ENCODE results near the gene CMTM1.
A peak's percentile ranks its signal among the peaks of the same experiment; 100 is the strongest.

The CMTM1 gene

GRCh38 chr16:66551348-66551759 lies 14.9 kb upstream of the CMTM1 start:
- H3K27ac ChIP-seq (ENCODE audit: low read depth, low read length): peak overlapping the region; percentile 63
- H2AFZ ChIP-seq (ENCODE audit: low read length, unreplicated experiment): no peak overlapping the region
- peak overlapping the region; percentile 93 for H3K4me3 ChIP-seq (ENCODE audit: low read depth, low read length)
- H3K4me1 ChIP-seq (ENCODE audit: control insufficient read depth, insufficient read depth, low read length, unreplicated experiment): peaks cover 40% of the 10 kb centered on the region
- H3K36me3 ChIP-seq (ENCODE audit: insufficient read depth, low read length): no peaks in the 10 kb centered on the region
- no peaks in the 10 kb centered on the region for H3K27me3 ChIP-seq (ENCODE audit: insufficient read depth, low read length)
- H3K79me2 ChIP-seq (ENCODE audit: control insufficient read depth, insufficient read depth, low read length, unreplicated experiment): peaks cover 48% of the 10 kb centered on the region

GRCh38 chr16:66551788-66552285 lies 14.4 kb upstream of the CMTM1 start:
- Histone ChIP-seq H3K36me3 (ENCODE audit: insufficient read depth, low read length) (no peaks in the 10 kb centered on the region), H3K79me2 (ENCODE audit: control insufficient read depth, insufficient read depth, low read length, unreplicated experiment) (peaks cover 53% of the 10 kb centered on the region), H3K27ac (ENCODE audit: low read depth, low read length) (peak overlapping the region; percentile 63), H3K27me3 (ENCODE audit: insufficient read depth, low read length) (no peaks in the 10 kb centered on the region), H3K4me1 (ENCODE audit: control insufficient read depth, insufficient read depth, low read length, unreplicated experiment) (peaks cover 40% of the 10 kb centered on the region), H3K4me3 (ENCODE audit: low read depth, low read length) (peak overlapping the region; percentile 93), H2AFZ (ENCODE audit: low read length, unreplicated experiment) (peak overlapping the region; percentile 92)

- Histone ChIP-seq H3K27me3 (ENCODE audit: insufficient read depth, low read length) (no peaks in the 10 kb centered on the region), H3K79me2 (ENCODE audit: control insufficient read depth, insufficient read depth, low read length, unreplicated experiment) (peaks cover 58% of the 10 kb centered on the region), H2AFZ (ENCODE audit: low read length, unreplicated experiment) (peak within 1 kb of the TSS; percentile 92), H3K4me1 (ENCODE audit: control insufficient read depth, insufficient read depth, low read length, unreplicated experiment) (peaks cover 40% of the 10 kb centered on the region), H3K36me3 (ENCODE audit: insufficient read depth, low read length) (no peaks in the 10 kb centered on the region), H3K4me3 (ENCODE audit: low read depth, low read length) (peak within 1 kb of the TSS; percentile 93), H3K27ac (ENCODE audit: low read depth, low read length) (peak within 1 kb of the TSS; percentile 63)
Measured at GRCh38 chr16:66552286-66553177, 13.7 kb upstream of the CMTM1 start, which contains the start of gene CKLF. Gene CKLF, plus strand, starts transcription at chr16:66552576. Its CDS starts 140 bp downstream, at chr16:66552716.

GRCh38 chr16:66553223-66553622 lies 13.0 kb upstream of the CMTM1 start:
- Histone ChIP-seq H2AFZ (ENCODE audit: low read length, unreplicated experiment) (no peak overlapping the region), H3K27me3 (ENCODE audit: insufficient read depth, low read length) (no peaks in the 10 kb centered on the region), H3K79me2 (ENCODE audit: control insufficient read depth, insufficient read depth, low read length, unreplicated experiment) (peaks cover 62% of the 10 kb centered on the region), H3K36me3 (ENCODE audit: insufficient read depth, low read length) (no peaks in the 10 kb centered on the region), H3K4me3 (ENCODE audit: low read depth, low read length) (peak overlapping the region; percentile 93), H3K4me1 (ENCODE audit: control insufficient read depth, insufficient read depth, low read length, unreplicated experiment) (peaks cover 40% of the 10 kb centered on the region), H3K27ac (ENCODE audit: low read depth, low read length) (no peak overlapping the region)

- H3K27me3 ChIP-seq (ENCODE audit: insufficient read depth, low read length): no peaks in the 10 kb centered on the region
- H2AFZ ChIP-seq (ENCODE audit: low read length, unreplicated experiment): no peak overlapping the region
- no peak overlapping the region for H3K27ac ChIP-seq (ENCODE audit: low read depth, low read length)
- 0 out of 2 replicates have a peak, but pooled peaks cover 2% of the 10 kb centered on the region for H3K36me3 ChIP-seq (ENCODE audit: insufficient read depth, low read length)
- H3K79me2 ChIP-seq (ENCODE audit: control insufficient read depth, insufficient read depth, low read length, unreplicated experiment): peaks cover 70% of the 10 kb centered on the region
- peak overlapping the region; percentile 93 for H3K4me3 ChIP-seq (ENCODE audit: low read depth, low read length)
- peaks cover 33% of the 10 kb centered on the region for H3K4me1 ChIP-seq (ENCODE audit: control insufficient read depth, insufficient read depth, low read length, unreplicated experiment)
Measured at GRCh38 chr16:66554021-66554420, 12.2 kb upstream of the CMTM1 start.

- Histone ChIP-seq H3K27me3 (ENCODE audit: insufficient read depth, low read length) (no peaks in the 10 kb centered on the region), H3K79me2 (ENCODE audit: control insufficient read depth, insufficient read depth, low read length, unreplicated experiment) (peaks cover 75% of the 10 kb centered on the region), H3K4me1 (ENCODE audit: control insufficient read depth, insufficient read depth, low read length, unreplicated experiment) (peaks cover 31% of the 10 kb centered on the region), H3K27ac (ENCODE audit: low read depth, low read length) (no peak overlapping the region), H2AFZ (ENCODE audit: low read length, unreplicated experiment) (no peak overlapping the region), H3K4me3 (ENCODE audit: low read depth, low read length) (no peak overlapping the region; the same call in 1 of the 2 replicates), H3K36me3 (ENCODE audit: insufficient read depth, low read length) (0 out of 2 replicates have a peak, but pooled peaks cover 3% of the 10 kb centered on the region)
Measured at GRCh38 chr16:66554495-66554894, 11.7 kb upstream of the CMTM1 start.

GRCh38 chr16:66560107-66560506 lies 6.1 kb upstream of the CMTM1 start:
- Histone ChIP-seq H3K36me3 (ENCODE audit: insufficient read depth, low read length) (peaks cover 10% of the 10 kb centered on the region; the same call in 1 of the 2 replicates), H3K27me3 (ENCODE audit: insufficient read depth, low read length) (no peaks in the 10 kb centered on the region), H2AFZ (ENCODE audit: low read length, unreplicated experiment) (no peak overlapping the region), H3K27ac (ENCODE audit: low read depth, low read length) (no peak overlapping the region), H3K4me3 (ENCODE audit: low read depth, low read length) (no peak overlapping the region), H3K4me1 (ENCODE audit: control insufficient read depth, insufficient read depth, low read length, unreplicated experiment) (peaks cover 4% of the 10 kb centered on the region), H3K79me2 (ENCODE audit: control insufficient read depth, insufficient read depth, low read length, unreplicated experiment) (peaks cover 67% of the 10 kb centered on the region)

- Histone ChIP-seq H3K27ac (ENCODE audit: low read depth, low read length) (no peak overlapping the region), H3K27me3 (ENCODE audit: insufficient read depth, low read length) (no peaks in the 10 kb centered on the region), H3K36me3 (ENCODE audit: insufficient read depth, low read length) (peaks cover 10% of the 10 kb centered on the region; the same call in 1 of the 2 replicates), H2AFZ (ENCODE audit: low read length, unreplicated experiment) (no peak overlapping the region), H3K4me3 (ENCODE audit: low read depth, low read length) (no peak overlapping the region), H3K4me1 (ENCODE audit: control insufficient read depth, insufficient read depth, low read length, unreplicated experiment) (no peaks in the 10 kb centered on the region), H3K79me2 (ENCODE audit: control insufficient read depth, insufficient read depth, low read length, unreplicated experiment) (peaks cover 53% of the 10 kb centered on the region)
Measured at GRCh38 chr16:66561381-66562080, 4.7 kb upstream of the CMTM1 start.

GRCh38 chr16:66562409-66562808 lies 3.8 kb upstream of the CMTM1 start:
- no peak overlapping the region for H3K4me3 ChIP-seq (ENCODE audit: low read depth, low read length)
- H3K27ac ChIP-seq (ENCODE audit: low read depth, low read length): no peak overlapping the region
- no peak overlapping the region for H2AFZ ChIP-seq (ENCODE audit: low read length, unreplicated experiment)
- H3K79me2 ChIP-seq (ENCODE audit: control insufficient read depth, insufficient read depth, low read length, unreplicated experiment): peaks cover 45% of the 10 kb centered on the region
- no peaks in the 10 kb centered on the region for H3K4me1 ChIP-seq (ENCODE audit: control insufficient read depth, insufficient read depth, low read length, unreplicated experiment)
- H3K27me3 ChIP-seq (ENCODE audit: insufficient read depth, low read length): no peaks in the 10 kb centered on the region
- H3K36me3 ChIP-seq (ENCODE audit: insufficient read depth, low read length): peaks cover 10% of the 10 kb centered on the region; the same call in 1 of the 2 replicates

- no peak overlapping the region for H2AFZ ChIP-seq (ENCODE audit: low read length, unreplicated experiment)
- H3K36me3 ChIP-seq (ENCODE audit: insufficient read depth, low read length): peaks cover 10% of the 10 kb centered on the region; the same call in 1 of the 2 replicates
- peaks cover 5% of the 10 kb centered on the region for H3K4me1 ChIP-seq (ENCODE audit: control insufficient read depth, insufficient read depth, low read length, unreplicated experiment)
- H3K27me3 ChIP-seq (ENCODE audit: insufficient read depth, low read length): no peaks in the 10 kb centered on the region
- no peak overlapping the region for H3K27ac ChIP-seq (ENCODE audit: low read depth, low read length)
- no peak overlapping the region for H3K4me3 ChIP-seq (ENCODE audit: low read depth, low read length)
- peaks cover 40% of the 10 kb centered on the region for H3K79me2 ChIP-seq (ENCODE audit: control insufficient read depth, insufficient read depth, low read length, unreplicated experiment)
Measured at GRCh38 chr16:66562986-66563385, 3.3 kb upstream of the CMTM1 start.
